Caco-2 (cell line): Measurements from ENCODE around the gene SPINK14. TPM values are rescaled to one million over a fixed set of nuclear protein-coding genes. Genes with fewer than 3 reads are reported as not detected.

Experiments used
- BruUV-seq: library from RNA; stranded (reverse); fragments of 400-500 nt; replicated peaks from 2 replicates; lab custom pipeline; 2021; lab: Mats Ljungman, UMichigan
- CTCF ChIA-PET: fragments of 300-600 bp; sonication (Branson Sonifier 250); formaldehyde crosslinking; loops from one replicate; lab custom pipeline; 2022; ENCODE audit warnings: antibody characterized with exemption; lab: Charles Lee
- POLR2A ChIA-PET: fragments of 300-600 bp; sonication (Branson Sonifier 250); formaldehyde crosslinking; loops from one replicate; lab custom pipeline; 2022; ENCODE audit warnings: antibody characterized with exemption; lab: Charles Lee
- DNase-seq, 2 experiments: peaks; one replicate each; pipeline versions ENCODE4 v3.0.0 to v3.0.0-alpha.2; 2020 to 2022
- H3K27me3 ChIP-seq: replicated peaks from 2 replicates; pipeline ENCODE4 v1.6.0; 2011; ENCODE audit warnings: low read length; ENCODE audit not compliant: control insufficient read depth, insufficient read depth
- H3K36me3 ChIP-seq: 2 replicates; pipeline ENCODE4 v1.5.1; 2011; ENCODE audit warnings: low read length; ENCODE audit not compliant: control insufficient read depth, insufficient read depth
- H3K4me1 ChIP-seq: fragments of 250-450 bp; sonication (Bioruptor Pico); 2 replicates; pipeline ENCODE4 v1.5.1; 2020; ENCODE audit warnings: mild to moderate bottlenecking
- H3K4me3 ChIP-seq: 2 replicates; pipeline ENCODE4 v1.5.1; 2011; ENCODE audit warnings: low read depth, mild to moderate bottlenecking, control low read depth, low read length
- H3K9me3 ChIP-seq: fragments of 250-450 bp; sonication (Bioruptor Pico); 2 replicates; pipeline ENCODE4 v1.5.1; 2020; ENCODE audit warnings: mild to moderate bottlenecking, moderate library complexity
- H3K27ac Mint-ChIP-seq: one replicate; pipeline ENCODE4 v1.8.0; 2022; ENCODE audit warnings: mixed read lengths; ENCODE audit not compliant: unreplicated experiment
- H3K27me3 Mint-ChIP-seq: one replicate; pipeline ENCODE4 v1.8.0; 2022; ENCODE audit warnings: mixed read lengths; ENCODE audit not compliant: insufficient read depth, unreplicated experiment
- H3K36me3 Mint-ChIP-seq: one replicate; pipeline ENCODE4 v1.8.0; 2022; ENCODE audit warnings: mild to moderate bottlenecking, mixed read lengths; ENCODE audit not compliant: insufficient read depth, unreplicated experiment
- H3K4me1 Mint-ChIP-seq: one replicate; pipeline ENCODE4 v1.8.0; 2022; ENCODE audit warnings: low read depth, mixed read lengths; ENCODE audit not compliant: unreplicated experiment
- H3K4me3 Mint-ChIP-seq: one replicate; pipeline ENCODE4 v1.8.0; 2022; ENCODE audit warnings: mild to moderate bottlenecking, moderate library complexity, mixed read lengths; ENCODE audit not compliant: unreplicated experiment
- H3K9me3 Mint-ChIP-seq: one replicate; pipeline ENCODE4 v1.8.0; 2022; ENCODE audit warnings: mixed read lengths; ENCODE audit not compliant: unreplicated experiment
- CTCF ChIP-seq, 2 experiments: fragments of 200-600 bp in 1 of 2; IDR thresholded peaks; 1 replicate in 1 of 2; 2 replicates in 1 of 2; pipeline versions ENCODE4 v1.5.1 to v1.8.0; 2011 to 2022; ENCODE audit warnings: antibody characterized with exemption in 1 of 2, control low read depth in 1 of 2, inconsistent platforms in 1 of 2, low read depth in 1 of 2, low read length in 1 of 2, mild to moderate bottlenecking in 1 of 2, moderate library complexity in 1 of 2; ENCODE audit not compliant: insufficient read depth in 1 of 2, severe bottlenecking in 1 of 2, unreplicated experiment in 1 of 2
- intact Hi-C: fragments of 100-400 bp; cut with micrococcal nuclease; formaldehyde crosslinking; loops from one replicate; pipeline ENCODE4 v1.10.0; 2022; ENCODE audit not compliant: unreplicated experiment
- total RNA-seq: library from RNA; stranded (reverse); gene quantifications from 2 replicates; pipeline ENCODE4 v1.2.3, GENCODE V29; 2022

Gene SPINK14
- total RNA-seq, 1 experiment from 2014 or later, result not detected

GRCh38 chr5:148166550-148167283 is 1.6 kb upstream of the SPINK14 start:
- no peaks in the 10 kb centered on the region for H3K36me3 ChIP-seq
- H3K9me3 ChIP-seq, result no peaks in the 10 kb centered on the region
- H3K4me3 ChIP-seq, result no peak overlapping the region
- H3K9me3 Mint-ChIP-seq, result peaks cover 14% of the 10 kb centered on the region
- no peaks in the 10 kb centered on the region for H3K36me3 Mint-ChIP-seq
- DNase-seq, result no peak
- H3K4me3 Mint-ChIP-seq, result no peak overlapping the region
- H3K27ac Mint-ChIP-seq, result no peak overlapping the region
- intact Hi-C loops, result no loop called here
- ChIA-PET POLR2A (no interaction called here), CTCF (no interaction called here)
- BruUV-seq, result no TSS peak
- H3K4me1 ChIP-seq, result peaks cover 13% of the 10 kb centered on the region; the same call in 1 of the 2 replicates
- H3K4me1 Mint-ChIP-seq, result peaks cover 9% of the 10 kb centered on the region
- H3K27me3 Mint-ChIP-seq, result no peaks in the 10 kb centered on the region
- H3K27me3 ChIP-seq, result no peaks in the 10 kb centered on the region
- no peak for TF ChIP-seq CTCF (IDR thresholded peaks at IDR 0.05; ENCODE audit: insufficient read depth in 1 of 2, low read depth in 1 of 2, low read length in 1 of 2, severe bottlenecking in 1 of 2, unreplicated experiment in 1 of 2)

- Histone ChIP-seq H3K4me3 (no peak overlapping the region), H3K9me3 (no peaks in the 10 kb centered on the region), H3K4me1 (no peaks in the 10 kb centered on the region), H3K36me3 (no peaks in the 10 kb centered on the region), H3K27me3 (no peaks in the 10 kb centered on the region)
- H3K36me3 Mint-ChIP-seq, result no peaks in the 10 kb centered on the region
- POLR2A ChIA-PET, result no interaction called here
- H3K4me3 Mint-ChIP-seq, result no peak overlapping the region
- peaks cover 9% of the 10 kb centered on the region for H3K4me1 Mint-ChIP-seq
- H3K9me3 Mint-ChIP-seq, result no peaks in the 10 kb centered on the region
- no peak for DNase-seq
- CTCF ChIA-PET, result no interaction called here
- H3K27ac Mint-ChIP-seq, result no peak overlapping the region
- no peaks in the 10 kb centered on the region for H3K27me3 Mint-ChIP-seq
- intact Hi-C loops, result no loop called here
- no peak for TF ChIP-seq CTCF (IDR thresholded peaks at IDR 0.05; ENCODE audit: insufficient read depth in 1 of 2, low read depth in 1 of 2, low read length in 1 of 2, severe bottlenecking in 1 of 2, unreplicated experiment in 1 of 2)
- no TSS peak for BruUV-seq
Measured at GRCh38 chr5:148172377-148172776, 4.0 kb downstream of the SPINK14 start.

DNA sequence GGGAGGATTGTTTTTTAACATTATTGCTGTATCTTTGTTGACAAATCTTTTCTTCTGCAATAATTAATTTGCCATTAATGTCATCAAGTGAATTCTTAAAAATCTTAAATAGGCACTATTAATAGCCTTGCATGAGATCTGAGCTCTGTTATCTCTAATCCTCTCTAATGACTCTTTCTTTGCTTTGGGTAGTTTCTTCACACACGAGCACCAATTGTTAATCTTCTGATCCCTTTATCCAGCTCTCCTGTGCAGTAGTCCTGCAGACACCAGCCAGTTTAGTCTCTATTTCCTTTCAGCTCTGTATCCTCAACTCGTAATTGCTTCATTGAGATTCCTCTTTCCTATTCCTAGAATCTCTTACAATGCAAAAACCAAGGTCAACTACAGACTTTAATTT is 8.1 kb downstream of the SPINK14 start:
- no TSS peak for BruUV-seq
- H3K4me3 Mint-ChIP-seq, result no peak overlapping the region
- Histone ChIP-seq H3K9me3 (no peaks in the 10 kb centered on the region), H3K4me1 (no peaks in the 10 kb centered on the region), H3K4me3 (no peak overlapping the region), H3K27me3 (no peaks in the 10 kb centered on the region), H3K36me3 (no peaks in the 10 kb centered on the region)
- H3K9me3 Mint-ChIP-seq, result no peaks in the 10 kb centered on the region
- TF ChIP-seq CTCF (IDR thresholded peaks at IDR 0.05; ENCODE audit: insufficient read depth in 1 of 2, low read depth in 1 of 2, low read length in 1 of 2, severe bottlenecking in 1 of 2, unreplicated experiment in 1 of 2), result no peak
- DNase-seq, result no peak
- ChIA-PET CTCF (interaction anchor here (0.5 kb wide), 1 partner anchor 222 kb away, joined by 4 read pairs; no protein-coding TSS in a partner anchor), POLR2A (no interaction called here)
- H3K4me1 Mint-ChIP-seq, result peaks cover 9% of the 10 kb centered on the region
- H3K27me3 Mint-ChIP-seq, result no peaks in the 10 kb centered on the region
- H3K27ac Mint-ChIP-seq, result no peak overlapping the region
- intact Hi-C loops, result loop anchor here (5.0 kb wide), 2 partner anchors 39 to 116 kb away; no protein-coding TSS in a partner anchor
- no peaks in the 10 kb centered on the region for H3K36me3 Mint-ChIP-seq
